ENCODE data around the gene GABRR2. TPM values are rescaled to one million over a fixed set of nuclear protein-coding genes. Genes with fewer than 3 reads are reported as not detected.

Gene GABRR2
- total RNA-seq, 1 donor from 2014 or later, result 0.36 TPM

DNA sequence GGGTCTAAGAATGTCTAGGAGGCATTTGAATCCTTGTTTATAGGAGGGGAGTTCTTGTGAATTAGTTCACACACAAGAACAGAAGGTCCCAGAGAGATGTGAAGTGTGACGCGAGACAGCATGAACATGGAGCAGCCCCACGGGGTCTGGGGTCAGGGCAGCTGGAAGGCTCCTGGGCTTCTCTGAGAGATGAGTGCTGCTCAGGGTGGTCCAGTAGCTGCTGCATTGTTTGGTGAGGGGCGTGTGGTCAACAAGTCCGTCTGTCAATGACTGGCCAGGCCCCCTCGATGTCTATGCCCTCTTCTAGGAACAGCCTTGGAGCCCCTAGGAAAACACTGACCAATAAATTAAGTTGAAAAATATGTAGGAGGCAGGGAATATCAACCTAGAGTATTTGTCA is 57.8 kb downstream of the GABRR2 start:
- TF ChIP-seq, protein P1, sequence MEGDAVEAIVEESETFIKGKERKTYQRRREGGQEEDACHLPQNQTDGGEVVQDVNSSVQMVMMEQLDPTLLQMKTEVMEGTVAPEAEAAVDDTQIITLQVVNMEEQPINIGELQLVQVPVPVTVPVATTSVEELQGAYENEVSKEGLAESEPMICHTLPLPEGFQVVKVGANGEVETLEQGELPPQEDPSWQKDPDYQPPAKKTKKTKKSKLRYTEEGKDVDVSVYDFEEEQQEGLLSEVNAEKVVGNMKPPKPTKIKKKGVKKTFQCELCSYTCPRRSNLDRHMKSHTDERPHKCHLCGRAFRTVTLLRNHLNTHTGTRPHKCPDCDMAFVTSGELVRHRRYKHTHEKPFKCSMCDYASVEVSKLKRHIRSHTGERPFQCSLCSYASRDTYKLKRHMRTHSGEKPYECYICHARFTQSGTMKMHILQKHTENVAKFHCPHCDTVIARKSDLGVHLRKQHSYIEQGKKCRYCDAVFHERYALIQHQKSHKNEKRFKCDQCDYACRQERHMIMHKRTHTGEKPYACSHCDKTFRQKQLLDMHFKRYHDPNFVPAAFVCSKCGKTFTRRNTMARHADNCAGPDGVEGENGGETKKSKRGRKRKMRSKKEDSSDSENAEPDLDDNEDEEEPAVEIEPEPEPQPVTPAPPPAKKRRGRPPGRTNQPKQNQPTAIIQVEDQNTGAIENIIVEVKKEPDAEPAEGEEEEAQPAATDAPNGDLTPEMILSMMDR (IDR thresholded peaks at IDR 0.05; ENCODE audit: unreplicated experiment), result no peak
- Mint-ChIP-seq H3K27me3 (ENCODE audit: unreplicated experiment) (peaks cover 2% of the 10 kb centered on the region), H3K4me3 (ENCODE audit: unreplicated experiment) (no peak overlapping the region), H3K4me1 (ENCODE audit: unreplicated experiment) (peaks cover 15% of the 10 kb centered on the region), H3K9me3 (ENCODE audit: unreplicated experiment) (no peaks in the 10 kb centered on the region), H3K36me3 (ENCODE audit: low read depth, unreplicated experiment) (no peaks in the 10 kb centered on the region), H3K27ac (ENCODE audit: unreplicated experiment) (no peak overlapping the region)
- DNase-seq (ENCODE audit: low spot score), result no peak

DNA sequence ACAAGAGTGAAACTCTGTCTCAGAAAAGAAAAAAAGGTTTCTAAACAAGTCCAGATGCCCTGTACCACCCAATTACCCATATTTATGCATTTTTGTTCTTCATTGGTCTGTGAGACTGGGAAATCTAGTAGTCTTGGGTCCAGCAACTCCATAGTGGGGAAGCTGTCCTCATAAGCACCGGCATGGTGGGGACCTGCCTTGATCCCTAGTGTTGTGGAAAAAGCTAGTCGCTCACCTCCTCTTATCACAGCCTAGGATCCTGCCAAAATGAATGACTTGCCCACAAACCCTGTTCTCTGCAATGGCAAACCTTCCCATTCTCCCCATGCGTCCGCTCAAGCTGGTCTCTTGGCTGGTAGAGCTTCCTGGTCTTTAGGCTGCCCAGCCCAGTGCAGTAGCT is 59.7 kb downstream of the GABRR2 start:
- Mint-ChIP-seq H3K9me3 (ENCODE audit: unreplicated experiment) (no peaks in the 10 kb centered on the region), H3K4me3 (ENCODE audit: unreplicated experiment) (no peak overlapping the region), H3K27ac (ENCODE audit: unreplicated experiment) (no peak overlapping the region), H3K36me3 (ENCODE audit: low read depth, unreplicated experiment) (no peaks in the 10 kb centered on the region), H3K4me1 (ENCODE audit: unreplicated experiment) (peaks cover 18% of the 10 kb centered on the region), H3K27me3 (ENCODE audit: unreplicated experiment) (peaks cover 2% of the 10 kb centered on the region)
- TF ChIP-seq, protein P1 (IDR thresholded peaks at IDR 0.05; ENCODE audit: unreplicated experiment), result no peak
- no peak for DNase-seq (ENCODE audit: low spot score)

DNA sequence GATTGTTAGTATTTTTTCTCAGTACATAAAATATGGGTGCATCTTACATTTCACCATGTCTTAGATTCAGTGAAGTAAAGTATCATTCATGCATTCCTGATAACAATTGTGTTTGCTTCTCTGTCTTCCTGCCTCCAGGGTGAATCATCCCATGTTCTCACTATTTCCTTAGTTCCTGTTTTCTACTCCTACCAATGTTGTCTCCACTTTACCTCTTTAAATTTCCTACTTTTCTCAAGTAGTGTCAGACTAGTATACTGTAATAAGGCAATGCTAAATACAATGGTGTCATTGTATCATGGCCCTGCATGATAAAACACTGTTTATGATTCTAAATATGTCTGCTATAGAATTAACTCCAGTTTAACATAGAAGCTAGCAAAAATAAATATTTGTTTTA is 60.5 kb downstream of the GABRR2 start:
- no peak for DNase-seq (ENCODE audit: low spot score)
- H3K27me3 Mint-ChIP-seq (ENCODE audit: unreplicated experiment), result peaks cover 2% of the 10 kb centered on the region
- H3K4me3 Mint-ChIP-seq (ENCODE audit: unreplicated experiment), result no peak overlapping the region
- H3K9me3 Mint-ChIP-seq (ENCODE audit: unreplicated experiment), result no peaks in the 10 kb centered on the region
- TF ChIP-seq, protein P1 (IDR thresholded peaks at IDR 0.05; ENCODE audit: unreplicated experiment), result no peak
- H3K4me1 Mint-ChIP-seq (ENCODE audit: unreplicated experiment), result peaks cover 18% of the 10 kb centered on the region
- H3K27ac Mint-ChIP-seq (ENCODE audit: unreplicated experiment), result peak overlapping the region; percentile 7
- no peaks in the 10 kb centered on the region for H3K36me3 Mint-ChIP-seq (ENCODE audit: low read depth, unreplicated experiment)

DNA sequence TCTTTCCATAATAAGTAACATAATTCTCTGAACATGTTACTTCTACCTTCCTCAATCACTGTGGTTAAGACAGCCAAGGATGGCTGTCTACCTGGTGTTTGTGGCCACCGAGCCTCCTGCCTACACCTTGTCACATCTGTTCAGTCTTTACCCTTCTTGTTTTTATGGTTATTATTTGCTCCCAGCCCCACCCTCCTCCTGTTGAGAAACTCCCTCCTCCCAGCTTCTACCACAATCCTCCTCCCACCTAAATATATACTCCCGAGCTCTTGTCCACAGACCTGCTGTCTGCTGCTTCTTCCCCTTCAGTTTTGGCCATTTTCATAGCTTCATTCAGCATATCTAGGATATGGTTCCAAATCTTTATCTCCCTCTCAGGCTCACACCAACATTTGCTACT is 62.2 kb downstream of the GABRR2 start:
- no peak overlapping the region for H3K4me3 Mint-ChIP-seq (ENCODE audit: unreplicated experiment)
- peaks cover 18% of the 10 kb centered on the region for H3K4me1 Mint-ChIP-seq (ENCODE audit: unreplicated experiment)
- H3K27ac Mint-ChIP-seq (ENCODE audit: unreplicated experiment), result no peak overlapping the region
- DNase-seq (ENCODE audit: low spot score), result no peak
- TF ChIP-seq, protein P1 (IDR thresholded peaks at IDR 0.05; ENCODE audit: unreplicated experiment), result no peak
- peaks cover 2% of the 10 kb centered on the region for H3K27me3 Mint-ChIP-seq (ENCODE audit: unreplicated experiment)
- H3K9me3 Mint-ChIP-seq (ENCODE audit: unreplicated experiment), result no peaks in the 10 kb centered on the region
- no peaks in the 10 kb centered on the region for H3K36me3 Mint-ChIP-seq (ENCODE audit: low read depth, unreplicated experiment)

DNA sequence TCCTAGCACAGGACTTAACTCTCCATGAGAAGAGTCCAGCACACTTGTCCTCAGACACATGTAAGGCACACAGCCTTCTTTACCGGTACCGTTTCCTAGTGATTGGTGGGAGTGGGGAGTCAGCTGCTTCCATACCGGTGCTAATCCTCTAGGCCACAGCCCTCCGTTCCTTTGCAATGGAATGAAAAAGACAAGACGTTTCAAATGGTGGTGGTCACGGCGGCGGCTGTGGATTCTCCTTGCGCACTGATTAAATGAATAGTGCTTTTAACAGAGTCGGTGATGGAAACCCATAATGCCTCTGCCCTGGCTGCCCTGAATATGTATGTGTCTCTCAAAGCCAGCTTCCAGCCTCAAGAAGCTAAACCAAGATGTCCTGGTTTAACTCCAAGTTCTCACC is 63.1 kb downstream of the GABRR2 start:
- Mint-ChIP-seq H3K9me3 (ENCODE audit: unreplicated experiment) (no peaks in the 10 kb centered on the region), H3K27ac (ENCODE audit: unreplicated experiment) (no peak overlapping the region), H3K36me3 (ENCODE audit: low read depth, unreplicated experiment) (no peaks in the 10 kb centered on the region), H3K27me3 (ENCODE audit: unreplicated experiment) (peaks cover 2% of the 10 kb centered on the region), H3K4me1 (ENCODE audit: unreplicated experiment) (peaks cover 18% of the 10 kb centered on the region), H3K4me3 (ENCODE audit: unreplicated experiment) (no peak overlapping the region)
- DNase-seq (ENCODE audit: low spot score), result no peak
- TF ChIP-seq, protein P1 (IDR thresholded peaks at IDR 0.05; ENCODE audit: unreplicated experiment), result no peak

Measured in endothelial cell (in vitro differentiated cells).